Measurements from ENCODE around the gene BAIAP2L1. TPM values are rescaled to one million over a fixed set of nuclear protein-coding genes. Genes with fewer than 3 reads are reported as not detected.

The BAIAP2L1 gene
- total and polyA plus RNA-seq, 2 of the 8 experiments (the other 6 are each of a cell fraction or from before 2014, with no cell fraction given) = 19.2 to 42.9 TPM

DNA sequence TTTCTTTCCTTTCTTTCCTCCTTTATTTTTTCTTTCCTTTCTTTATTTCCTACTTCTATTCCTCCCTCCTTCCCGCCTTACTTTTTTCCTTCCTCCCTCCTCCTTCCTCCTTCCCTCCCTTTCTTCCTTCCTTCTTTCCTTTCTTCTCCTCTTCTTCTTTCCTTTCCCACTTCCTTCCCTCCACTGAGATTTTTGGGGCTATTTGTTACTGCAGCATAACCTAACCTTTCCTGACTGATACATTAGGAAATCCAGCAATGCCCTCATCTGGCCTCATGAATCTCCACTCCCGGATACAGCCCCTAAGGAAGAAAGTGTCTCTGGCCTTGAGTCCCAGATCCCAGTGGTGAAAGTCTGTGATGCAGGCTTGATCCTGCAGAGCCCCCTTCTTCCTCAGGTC lies 38.6 kb upstream of the BAIAP2L1 start:
- FAIRE-seq = no peak
- TF ChIP-seq SP1 (IDR thresholded peaks at IDR 0.05; ENCODE audit: low read depth, low read length) = no peak
- no peak for TF ChIP-seq CTBP2 (IDR thresholded peaks at IDR 0.05; ENCODE audit: borderline replicate concordance, insufficient read depth, insufficient read length, low read length)
- TF ChIP-seq JUND (IDR thresholded peaks at IDR 0.05; ENCODE audit: low read length) = no peak
- no peak for TF ChIP-seq E2F6 (IDR thresholded peaks at IDR 0.05)
- TF ChIP-seq ATF3 (IDR thresholded peaks at IDR 0.05; ENCODE audit: insufficient read depth, low read depth, low read length) = no peak
- TF ChIP-seq GTF2F1 (IDR thresholded peaks at IDR 0.05; ENCODE audit: borderline replicate concordance, low read depth, low read length) = no peak
- TF ChIP-seq JUN (IDR thresholded peaks at IDR 0.05; ENCODE audit: low read depth, low read length) = no peak
- no peak for TF ChIP-seq HDAC6 (IDR thresholded peaks at IDR 0.05; ENCODE audit: low read depth, low read length)
- no peak for TF ChIP-seq EGR1 (IDR thresholded peaks at IDR 0.05; ENCODE audit: borderline replicate concordance, low read depth, low read length)
- no peak for TF ChIP-seq SAP30 (IDR thresholded peaks at IDR 0.05; ENCODE audit: insufficient read depth, insufficient replicate concordance, low read length)
- no peak for TF ChIP-seq HDAC2 (IDR thresholded peaks at IDR 0.05; ENCODE audit: borderline replicate concordance in 1 of 2, low read depth in 2 of 2, low read length in 2 of 2)
- no peak for TF ChIP-seq NANOG (IDR thresholded peaks at IDR 0.05; ENCODE audit: insufficient read depth, low read depth, low read length, poor library complexity, severe bottlenecking)

More for the DNA sequence above, 38.6 kb upstream of the BAIAP2L1 start:
- Histone ChIP-seq H2BK20ac (ENCODE audit: low read length) (no peak overlapping the region), H3K27me3 (replicated peaks in 1 of 4; ENCODE audit: control insufficient read depth in 3 of 4, extremely low read depth in 1 of 4, insufficient read depth in 3 of 4, low read length in 3 of 4) (no peaks in the 10 kb centered on the region), H3K4me3 (ENCODE audit: extremely low read depth in 1 of 4, insufficient read depth in 2 of 4, low read depth in 3 of 4, low read length in 4 of 4) (no peak overlapping the region), H2AFZ (ENCODE audit: low read length) (no peak overlapping the region), H2BK12ac (ENCODE audit: low read depth, low read length) (no peak overlapping the region), H3K9me3 (ENCODE audit: insufficient read depth in 2 of 2, low read depth in 1 of 2, low read length in 1 of 2) (peaks cover 0 to 3% of the 10 kb centered on the region in 2 experiments; a peak in 1 of 4 replicates), H3K18ac (ENCODE audit: extremely low read depth, low read length) (no peak overlapping the region), H4K20me1 (replicated peaks in 1 of 2; ENCODE audit: control insufficient read depth in 1 of 2, insufficient read depth in 2 of 2, low read length in 2 of 2) (no peaks in the 10 kb centered on the region), H3K56ac (replicated peaks; ENCODE audit: insufficient read length, low read depth, low read length) (no peak overlapping the region), H3K79me2 (ENCODE audit: control insufficient read depth in 1 of 2, insufficient read depth in 2 of 2, low read length in 2 of 2) (no peaks in the 10 kb centered on the region), H3K14ac (ENCODE audit: insufficient read length) (no peak overlapping the region), H2BK120ac (replicated peaks; ENCODE audit: low read depth, low read length) (no peak overlapping the region), H4K8ac (ENCODE audit: extremely low read depth, insufficient read depth, low read length) (no peak overlapping the region), H3K4ac (replicated peaks; ENCODE audit: insufficient read length, low read depth, low read length) (no peak overlapping the region), H4K5ac (ENCODE audit: insufficient read length, low read depth, low read length) (no peak overlapping the region), H3K4me2 (ENCODE audit: insufficient read depth in 1 of 2, low read depth in 2 of 2, low read length in 2 of 2) (no peak overlapping the region), H3K23ac (ENCODE audit: insufficient read length) (no peak overlapping the region), H2BK5ac (ENCODE audit: low read depth, low read length) (no peak overlapping the region), H3K79me1 (ENCODE audit: low read depth, low read length) (no peaks in the 10 kb centered on the region), H3K27ac (ENCODE audit: low read depth, low read length) (no peak overlapping the region), H2BK15ac (ENCODE audit: low read length) (no peak overlapping the region), H3K9ac (replicated peaks in 1 of 4; ENCODE audit: extremely low read depth in 1 of 4, low read depth in 3 of 4, low read length in 3 of 4) (no peak overlapping the region), H3K23me2 (ENCODE audit: low read depth, low read length) (no peaks in the 10 kb centered on the region), H3K36me3 (ENCODE audit: control insufficient read depth in 2 of 4, insufficient read depth in 4 of 4, low read length in 3 of 4) (no peaks in the 10 kb centered on the region), H2AK5ac (ENCODE audit: low read depth, low read length) (no peak overlapping the region), H4K91ac (replicated peaks; ENCODE audit: insufficient read length, low read length) (no peak overlapping the region), H3K4me1 (replicated peaks in 1 of 4; ENCODE audit: control insufficient read depth in 3 of 4, insufficient read depth in 4 of 4, low read length in 3 of 4) (no peaks in the 10 kb centered on the region)
- ChIA-PET POLR2A (ENCODE audit: partially characterized antibody) (no interaction called here), CTCF (ENCODE audit: partially characterized antibody) (no interaction called here)
- no peak for DNase-seq (ENCODE audit: low read depth in 1 of 2, low spot score in 2 of 2)
- 15 to 50% methylated on average over 1 to 2 of the region's 2 CpGs for WGBS, 2 experiments (ENCODE audit: extremely low coverage in 1 of 2, insufficient coverage in 1 of 2, insufficient read length in 1 of 2, insufficient replicate concordance in 2 of 2, low coverage in 1 of 2, low lambda C conversion rate in 2 of 2, missing lambda C conversion rate in 1 of 2)
